Ecto neural progenitor cell (in vitro differentiated cells): ENCODE measurements around the gene GSE1.

Experiments used
- DNase-seq: peaks from one replicate; pipeline ENCODE4 v3.0.0-alpha.2; 2018; ENCODE audit warnings: low spot score

GSE1 gene

DNA sequence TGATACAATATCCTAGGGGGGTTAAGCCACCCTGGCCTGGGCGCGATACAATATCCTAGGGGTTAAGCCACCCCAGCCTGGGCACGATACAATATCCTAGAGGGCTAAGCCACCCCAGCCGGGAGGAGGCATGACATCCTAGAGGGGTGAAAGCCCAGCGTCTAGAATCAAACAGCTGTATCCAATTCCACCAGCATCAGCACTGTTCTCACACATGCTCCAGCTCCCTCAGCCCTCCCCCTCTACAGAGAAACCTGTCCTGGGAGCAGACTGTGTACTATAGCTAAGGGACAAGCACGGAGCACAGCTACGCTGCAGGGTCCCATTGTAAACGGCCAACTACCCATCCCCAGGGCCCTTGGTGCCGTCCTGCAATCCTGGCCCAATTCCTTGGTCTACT, 69.4 kb downstream of the GSE1 start:
- DNase-seq, result no peak

GRCh38 chr16:85683363-85683762, 70.2 kb downstream of the GSE1 start:
- DNase-seq, result no peak

DNA sequence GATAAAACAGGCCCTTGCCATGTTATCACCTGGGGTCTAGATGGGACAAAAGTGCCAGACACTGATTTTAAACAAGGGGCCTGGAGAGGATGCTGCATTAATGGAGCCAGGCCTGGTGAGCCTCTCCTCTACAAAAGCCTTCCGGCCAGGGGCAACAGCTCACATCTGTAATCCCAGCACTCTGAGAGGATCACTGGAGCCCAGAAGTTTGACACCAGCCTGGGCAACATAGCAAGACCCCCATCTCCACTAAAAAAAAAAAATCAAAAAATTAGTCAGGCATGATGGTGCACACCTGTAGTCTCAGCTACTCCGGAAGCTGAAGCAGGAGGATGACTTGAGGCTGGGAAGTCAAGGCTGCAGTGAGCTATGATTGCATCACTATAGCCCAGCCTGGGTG, 72.1 kb downstream of the GSE1 start:
- DNase-seq, result no peak

DNA sequence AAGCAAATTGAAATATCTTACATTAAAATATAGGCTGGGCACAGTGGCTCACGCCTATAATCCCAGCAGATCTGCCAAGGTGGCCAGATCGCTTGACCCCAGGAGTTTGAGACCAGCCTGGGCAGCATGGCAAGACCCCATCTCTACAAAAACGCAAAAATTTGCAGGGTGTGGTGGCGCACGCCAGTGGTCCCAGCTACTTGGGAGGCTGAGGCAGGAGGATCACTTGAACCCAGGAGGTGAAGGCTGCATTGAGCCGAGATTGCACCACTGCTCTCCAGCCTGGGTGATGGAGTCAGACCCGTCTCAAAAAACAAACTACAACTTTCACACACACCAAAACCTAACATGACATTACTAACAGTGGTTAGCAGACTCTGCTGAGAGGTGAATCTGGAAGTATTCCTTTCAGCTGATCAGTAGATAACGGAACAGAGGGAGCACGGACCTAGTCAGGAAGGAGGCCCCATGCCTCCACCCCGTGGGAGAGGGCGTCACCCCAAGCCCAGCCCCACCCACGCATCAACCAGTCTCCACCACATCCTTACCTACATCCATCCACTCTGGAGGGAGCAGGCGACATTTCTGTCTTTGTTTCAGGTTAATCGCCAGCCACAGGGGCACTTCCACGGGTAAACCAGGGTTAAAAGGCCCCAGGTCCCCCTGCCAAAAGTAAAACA, 73.9 kb downstream of the GSE1 start:
- DNase-seq, result no peak

- DNase-seq, result no peak
Measured at GRCh38 chr16:85687651-85688471, 74.7 kb downstream of the GSE1 start.

GRCh38 chr16:85688586-85689284, 75.6 kb downstream of the GSE1 start, which contains the start of gene GINS2:
GINS2 (minus strand) TSS chr16:85688954; CDS start chr16:85688898, 56 bp downstream.
- DNase-seq, result peak; percentile 93

DNA sequence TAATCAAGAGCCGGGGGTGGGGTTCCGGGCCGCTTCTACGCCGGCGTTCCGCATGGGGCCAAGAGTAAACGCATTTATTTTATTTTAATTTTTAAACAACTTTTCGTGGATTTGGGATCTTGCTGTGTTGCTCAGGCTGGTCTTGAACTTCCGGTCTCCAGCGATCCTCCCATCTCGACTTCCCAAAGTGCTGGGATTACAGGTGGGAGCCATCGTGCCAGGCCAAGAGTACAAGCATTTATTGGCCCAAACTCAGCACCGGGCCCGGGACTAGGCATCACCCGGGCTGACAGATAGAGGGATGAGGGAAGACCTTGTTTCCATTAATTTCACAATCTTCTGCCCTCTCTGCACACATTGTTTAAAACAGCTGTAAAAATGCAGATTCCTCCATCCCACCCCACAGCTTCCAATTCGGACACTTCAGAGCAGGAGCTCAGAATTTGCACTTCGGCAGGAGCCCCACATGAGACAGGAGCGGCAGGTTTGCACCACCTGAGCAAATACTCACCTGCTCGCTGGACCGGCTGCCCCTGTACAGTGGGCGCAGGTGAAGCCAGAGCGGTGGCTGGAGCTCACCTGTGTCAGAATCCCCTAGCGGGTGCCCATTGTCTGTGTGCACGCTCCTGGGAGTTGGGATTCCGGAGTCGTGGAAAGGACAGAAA, 76.3 kb downstream of the GSE1 start:
- DNase-seq, result no peak

DNA sequence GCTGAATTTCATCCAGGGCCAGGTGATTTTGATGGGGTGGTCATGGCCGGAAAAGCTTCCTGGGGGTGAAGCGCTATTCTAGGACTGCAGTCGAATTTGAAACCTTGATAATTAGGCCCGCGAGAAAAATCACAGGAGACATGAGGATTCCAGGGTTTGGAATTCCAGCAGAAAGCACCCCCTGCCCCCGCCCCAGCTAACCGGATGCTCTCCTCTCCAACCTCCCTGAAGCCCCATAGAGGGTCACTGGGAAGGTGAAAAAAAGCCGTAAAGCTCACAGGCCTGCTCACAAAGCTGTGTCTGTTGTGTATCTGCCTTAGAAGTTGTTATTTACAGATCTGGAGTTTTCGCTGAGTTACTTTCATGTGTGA, 76.8 kb downstream of the GSE1 start:
- DNase-seq, result no peak

DNA sequence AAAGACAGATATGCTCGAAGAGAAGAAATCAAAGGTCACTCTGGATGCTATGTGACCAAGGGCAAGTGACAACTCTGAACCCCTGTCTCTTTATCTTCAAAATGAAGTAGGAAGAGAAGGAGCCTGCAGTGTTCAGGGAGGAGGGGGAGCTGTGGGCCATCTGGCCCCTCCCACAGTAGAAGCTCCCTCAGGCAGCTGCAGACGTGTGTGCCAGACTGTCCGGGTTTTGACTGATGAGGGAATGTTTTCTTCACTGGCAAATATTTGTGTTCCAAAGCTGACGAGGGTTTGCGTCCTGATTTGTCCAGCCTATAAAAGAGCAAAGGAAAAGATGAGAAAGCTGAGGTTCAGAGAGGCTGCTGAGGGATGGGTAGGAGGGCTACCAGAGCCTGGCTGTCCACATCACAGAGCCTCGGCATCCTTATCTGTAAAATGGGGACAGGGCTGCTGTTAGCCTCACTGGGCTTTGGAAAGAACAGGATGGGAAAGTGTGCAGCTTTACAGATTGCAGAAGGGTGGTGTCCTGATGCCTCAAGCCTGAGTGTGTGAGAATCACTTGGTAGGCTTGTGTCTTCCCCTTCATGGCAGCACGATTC, 77.4 kb downstream of the GSE1 start:
- no peak for DNase-seq

DNA sequence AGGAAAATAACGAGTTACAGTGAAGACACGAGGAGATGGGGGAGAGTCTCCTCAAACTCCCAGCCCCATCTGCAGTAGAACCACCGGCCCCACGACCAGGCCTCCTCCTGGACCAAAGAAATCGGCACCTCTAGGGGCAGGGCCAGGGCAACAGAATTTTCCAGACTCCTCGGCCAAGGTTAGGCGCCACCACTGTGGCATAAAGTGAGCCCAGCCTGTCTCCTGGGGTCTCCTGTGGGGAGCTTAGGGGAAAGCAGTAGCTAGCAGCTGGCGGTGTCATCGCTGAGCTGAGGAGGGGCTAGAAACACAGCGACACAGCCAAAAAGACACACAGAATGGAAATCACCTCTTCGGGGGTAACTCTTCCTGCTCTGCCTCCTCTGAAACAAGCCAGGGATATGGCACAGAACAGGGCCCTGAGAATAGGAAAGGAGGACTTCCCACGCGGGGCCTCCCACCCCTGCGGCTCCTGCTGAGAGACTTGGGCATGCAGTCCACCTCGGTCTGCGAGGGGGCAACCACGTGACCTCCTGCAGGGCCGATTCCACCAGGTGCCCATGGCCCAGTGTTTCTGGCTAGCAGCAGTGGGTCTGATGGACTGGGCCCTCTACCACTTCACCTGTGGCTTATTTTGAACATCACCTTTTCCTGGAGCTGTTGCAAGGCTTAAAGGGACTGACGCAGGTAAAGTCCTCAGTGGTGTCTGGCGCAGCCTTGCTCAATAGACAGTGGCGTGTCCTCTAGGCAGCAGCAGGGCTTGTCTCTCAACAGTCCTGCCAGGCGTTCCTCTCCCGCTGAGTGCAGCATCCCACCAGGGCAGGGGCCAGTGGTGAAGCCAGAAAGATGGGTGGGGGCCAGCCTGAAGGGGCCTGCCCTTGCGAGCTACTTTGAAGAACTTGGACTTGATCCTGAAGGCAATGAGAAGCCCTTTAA, 82.3 kb downstream of the GSE1 start:
- no peak for DNase-seq

DNA sequence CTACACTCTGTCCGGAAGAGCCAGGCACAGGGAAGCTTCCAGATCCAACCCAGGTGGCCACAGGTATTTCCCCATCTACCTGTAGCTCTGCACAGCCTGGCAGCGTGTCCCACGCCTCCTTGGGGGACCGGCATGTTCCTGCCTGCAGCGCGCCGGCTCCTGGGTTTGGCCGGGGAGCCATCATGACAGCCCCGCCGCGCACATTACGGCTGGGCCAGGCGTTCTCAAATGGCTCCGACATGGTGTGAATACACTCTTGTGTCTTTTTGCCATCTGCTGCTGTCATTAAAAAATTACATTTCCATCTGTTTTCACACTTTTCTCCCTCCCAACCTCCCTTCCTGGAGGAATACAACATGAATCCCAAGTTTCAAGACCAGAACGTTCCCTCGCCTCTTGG, 83.7 kb downstream of the GSE1 start:
- DNase-seq, result no peak

- no peak for DNase-seq
Measured at GRCh38 chr16:85697431-85697830, 84.3 kb downstream of the GSE1 start.

DNA sequence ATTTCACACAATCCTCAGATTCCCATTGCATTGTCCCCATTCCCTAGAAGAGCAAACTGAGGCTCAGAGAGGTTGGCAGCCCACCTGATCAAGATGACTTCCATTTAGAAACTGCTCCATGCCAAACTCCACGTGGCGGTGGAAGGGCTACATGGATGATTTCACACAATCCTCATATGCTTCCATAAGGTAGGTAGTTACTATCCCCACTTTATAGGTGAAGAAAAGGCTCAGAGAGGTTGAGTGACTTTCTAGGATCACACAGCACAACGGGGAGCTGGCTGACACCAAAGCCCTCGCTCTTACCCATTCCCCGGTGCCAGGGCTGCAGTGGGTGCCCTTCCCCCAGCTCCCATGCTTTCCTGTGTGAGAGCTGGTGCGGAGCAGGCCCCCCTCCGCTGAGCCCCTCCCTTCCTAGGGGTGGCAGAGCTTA, 85.4 kb downstream of the GSE1 start:
- DNase-seq, result no peak

DNA sequence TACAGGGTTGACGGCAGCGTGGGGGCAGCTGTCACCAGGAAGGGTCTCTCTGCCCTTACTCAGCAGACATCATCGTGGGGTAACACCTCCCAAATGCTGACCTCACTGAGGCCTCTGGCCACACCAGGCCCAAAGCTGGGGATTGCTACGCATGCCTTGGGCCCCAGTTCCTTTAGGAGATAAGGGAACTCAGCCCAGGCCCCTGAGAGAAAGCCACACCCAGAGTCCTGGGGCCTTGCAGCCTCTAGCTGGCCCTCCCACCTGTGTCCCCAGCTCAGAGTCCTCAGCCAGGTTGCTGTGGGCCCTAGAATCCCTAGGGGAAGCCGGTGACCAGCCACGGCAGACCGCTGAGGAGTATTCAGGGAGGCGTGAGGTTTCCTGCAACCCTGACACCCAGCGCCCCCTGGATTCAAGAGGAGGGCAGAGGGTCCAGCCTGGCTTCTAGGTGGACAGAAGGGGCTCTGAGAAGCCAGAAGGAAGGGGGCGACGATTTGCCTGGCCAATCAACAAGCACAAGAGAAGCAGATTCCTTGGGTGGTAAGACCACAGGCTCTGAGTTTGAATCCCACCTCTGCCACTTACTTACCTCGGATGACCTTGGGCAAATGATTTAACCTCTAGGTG, 85.9 kb downstream of the GSE1 start:
- DNase-seq, result no peak

- no peak for DNase-seq
Measured at GRCh38 chr16:85699628-85700027, 86.5 kb downstream of the GSE1 start.

GRCh38 chr16:85704011-85704410, 90.9 kb downstream of the GSE1 start:
- DNase-seq, result no peak

- DNase-seq, result no peak
Measured at GRCh38 chr16:85704900-85705846, 92.1 kb downstream of the GSE1 start.

DNA sequence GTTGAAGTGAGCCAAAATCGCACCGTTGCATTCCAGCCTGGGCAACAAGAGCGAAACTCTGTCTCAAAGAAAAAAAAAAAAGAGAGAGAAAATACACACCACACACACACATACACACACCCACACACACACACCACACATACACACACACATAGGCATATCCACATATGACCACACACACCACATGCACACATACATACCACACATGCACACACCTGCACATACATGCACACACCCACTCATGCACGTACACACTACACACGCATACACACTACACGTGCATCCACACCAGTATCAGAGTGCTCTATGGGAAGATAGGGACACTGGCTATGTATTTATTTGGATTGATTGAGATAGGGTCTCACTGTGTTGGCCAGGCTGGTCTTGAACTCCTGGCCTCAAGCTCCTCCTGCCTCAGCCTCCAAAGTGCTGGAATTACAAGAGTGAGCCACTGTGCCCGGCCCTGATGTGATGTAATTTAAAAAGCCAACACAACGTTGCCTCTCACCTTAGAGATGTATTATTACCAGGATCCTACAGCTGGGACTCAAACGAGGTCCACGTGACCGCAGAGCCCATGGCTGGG, 93.4 kb downstream of the GSE1 start:
- no peak for DNase-seq
